ENCODE results near the gene NKTR.

NKTR gene

DNA sequence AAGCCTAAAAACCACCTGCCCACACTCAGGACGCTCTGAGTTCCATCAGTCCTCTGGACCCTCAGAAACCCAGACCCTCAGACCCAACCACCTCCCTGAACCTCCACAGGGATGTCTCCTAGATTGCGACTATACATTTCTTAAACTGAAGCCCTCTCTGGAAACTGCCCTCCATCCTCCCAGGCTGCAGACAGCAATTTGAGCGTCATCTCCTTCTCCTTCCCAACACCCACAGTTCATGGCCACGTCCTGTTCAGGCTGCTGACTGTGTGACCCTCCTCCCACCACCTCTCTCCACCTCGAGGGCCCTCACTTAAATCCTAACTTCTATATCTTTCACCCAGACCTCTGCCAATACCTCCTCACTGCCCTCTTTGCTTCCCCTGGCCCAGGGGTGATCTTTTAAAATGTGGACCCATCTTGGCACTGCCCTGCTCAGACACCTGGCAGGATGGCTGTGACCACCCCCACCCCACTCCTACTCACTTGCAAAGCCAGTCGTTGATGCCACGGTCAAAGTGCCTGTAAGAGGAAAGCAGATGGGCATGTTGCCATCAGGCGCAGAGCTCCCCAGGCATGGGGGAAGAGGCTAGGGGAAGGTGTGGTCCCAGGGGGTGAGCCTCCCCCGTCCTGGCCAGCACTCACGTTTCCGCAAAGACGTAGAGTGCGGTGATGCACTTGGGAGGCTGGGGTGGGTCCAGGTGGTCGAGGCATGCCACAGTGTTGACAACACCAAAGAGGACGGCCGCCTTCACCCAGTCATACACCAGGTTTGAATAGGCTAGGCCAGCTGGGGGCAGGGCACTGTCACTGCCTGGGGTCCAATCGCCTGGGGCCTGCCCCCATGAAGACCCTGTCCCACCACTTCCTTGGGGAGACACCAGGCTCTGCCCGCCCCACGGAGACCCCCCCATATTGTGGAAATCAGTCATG lies 96.1 kb downstream of the NKTR start:
- Histone ChIP-seq H3K9me3 (ENCODE audit: low read length) (no peaks in the 10 kb centered on the region), H3K36me3 (ENCODE audit: insufficient read depth, low read length) (no peaks in the 10 kb centered on the region), H2AFZ (ENCODE audit: low read depth, low read length) (no peak overlapping the region), H3K4me1 (ENCODE audit: insufficient read depth, low read length) (no peaks in the 10 kb centered on the region), H3K4me3 (ENCODE audit: low read length) (no peak overlapping the region), H3K27me3 (ENCODE audit: insufficient read depth, low read length) (peaks cover 30% of the 10 kb centered on the region)

- Histone ChIP-seq H3K36me3 (ENCODE audit: insufficient read depth, low read length) (no peaks in the 10 kb centered on the region), H3K4me3 (ENCODE audit: low read length) (no peak overlapping the region), H2AFZ (ENCODE audit: low read depth, low read length) (no peak overlapping the region), H3K9me3 (ENCODE audit: low read length) (no peaks in the 10 kb centered on the region), H3K4me1 (ENCODE audit: insufficient read depth, low read length) (no peaks in the 10 kb centered on the region), H3K27me3 (ENCODE audit: insufficient read depth, low read length) (peaks cover 37% of the 10 kb centered on the region)
These were observed 97.0 kb downstream of the NKTR start for GRCh38 chr3:42697289-42698051.
